Astrocyte (in vitro differentiated cells and primary cell): Measurements from ENCODE around the gene KRT28. TPM values are rescaled to one million over a fixed set of nuclear protein-coding genes. Genes with fewer than 3 reads are reported as not detected.
"Not testable (repeated sequence)": the region's sequence is repeated elsewhere in the genome, so short reads cannot be mapped to it uniquely, and the experiment has no call there.

Experiments
- DNase-seq: peaks from one replicate; pipeline ENCODE4 v3.0.0-alpha.2; 2010; ENCODE audit warnings: low read depth
- FAIRE-seq: peaks from 2 replicates; lab custom pipeline; 2011; peaks lifted over from hg19 to GRCh38; lab: Jason Lieb, UNC
- H2AFZ ChIP-seq: 2 replicates; pipeline ENCODE4 v1.6.0; 2012; ENCODE audit warnings: low read depth, low read length, inconsistent platforms
- H3K27ac ChIP-seq: 2 replicates; pipeline ENCODE4 v1.5.1; 2011; ENCODE audit warnings: low read depth, low read length, inconsistent platforms
- H3K27me3 ChIP-seq: 2 replicates; pipeline ENCODE4 v1.6.0; 2011; ENCODE audit warnings: low read length, inconsistent platforms; ENCODE audit not compliant: insufficient read depth
- H3K36me3 ChIP-seq: 2 replicates; pipeline ENCODE4 v1.5.1; 2011; ENCODE audit warnings: low read length, inconsistent platforms; ENCODE audit not compliant: insufficient read depth
- H3K4me1 ChIP-seq: 2 replicates; pipeline ENCODE4 v1.5.1; 2011; ENCODE audit warnings: low read length, inconsistent platforms; ENCODE audit not compliant: insufficient read depth
- H3K4me2 ChIP-seq: 2 replicates; pipeline ENCODE4 v1.6.0; 2012; ENCODE audit warnings: low read length, inconsistent platforms
- H3K4me3 ChIP-seq: 2 replicates; pipeline ENCODE4 v1.5.1; 2011; ENCODE audit warnings: low read depth, mild to moderate bottlenecking, low read length, inconsistent platforms; ENCODE audit not compliant: insufficient read depth
- H3K79me2 ChIP-seq: 2 replicates; pipeline ENCODE4 v1.6.0; 2012; ENCODE audit warnings: mild to moderate bottlenecking, low read length, inconsistent platforms; ENCODE audit not compliant: insufficient read depth
- H3K9ac ChIP-seq: 2 replicates; pipeline ENCODE4 v1.6.0; 2012; ENCODE audit warnings: mild to moderate bottlenecking, low read length, inconsistent platforms
- H3K9me3 ChIP-seq: 2 replicates; pipeline ENCODE4 v1.5.1; 2012; ENCODE audit warnings: low read depth, mild to moderate bottlenecking, low read length, inconsistent platforms; ENCODE audit not compliant: insufficient read depth
- H4K20me1 ChIP-seq: 2 replicates; pipeline ENCODE4 v1.6.0; 2012; ENCODE audit warnings: low read length, inconsistent platforms; ENCODE audit not compliant: insufficient read depth
- H3K27ac Mint-ChIP-seq: one replicate; pipeline ENCODE4 v1.8.0; 2021; ENCODE audit warnings: mild to moderate bottlenecking, mixed read lengths; ENCODE audit not compliant: unreplicated experiment
- H3K27me3 Mint-ChIP-seq: one replicate; pipeline ENCODE4 v1.8.0; 2021; ENCODE audit warnings: low read depth, mixed read lengths; ENCODE audit not compliant: unreplicated experiment
- H3K36me3 Mint-ChIP-seq: one replicate; pipeline ENCODE4 v1.8.0; 2021; ENCODE audit warnings: low read depth, mixed read lengths; ENCODE audit not compliant: unreplicated experiment
- H3K4me1 Mint-ChIP-seq: one replicate; pipeline ENCODE4 v1.8.0; 2021; ENCODE audit warnings: low read depth, mixed read lengths; ENCODE audit not compliant: unreplicated experiment
- H3K4me3 Mint-ChIP-seq: one replicate; pipeline ENCODE4 v1.8.0; 2021; ENCODE audit warnings: mild to moderate bottlenecking, moderate library complexity, mixed read lengths; ENCODE audit not compliant: unreplicated experiment
- H3K9me3 Mint-ChIP-seq: one replicate; pipeline ENCODE4 v1.8.0; 2021; ENCODE audit warnings: mild to moderate bottlenecking, mixed read lengths; ENCODE audit not compliant: unreplicated experiment
- CTCF ChIP-seq: IDR thresholded peaks from 2 replicates; pipeline ENCODE4 v1.5.1; 2011; ENCODE audit warnings: low read depth, mild to moderate bottlenecking, inconsistent platforms, low read length, moderate library complexity; ENCODE audit not compliant: insufficient read depth
- EZH2 ChIP-seq: IDR thresholded peaks from 2 replicates; pipeline ENCODE4 v1.6.1; 2012; ENCODE audit warnings: mild to moderate bottlenecking, low read length, inconsistent platforms; ENCODE audit not compliant: insufficient read depth
- total RNA-seq: library from RNA; stranded (reverse); gene quantifications from 2 replicates; pipeline ENCODE4 v1.2.1, GENCODE V29; 2021

Gene KRT28
- total RNA-seq, 1 donor from 2014 or later, result not detected

- Mint-ChIP-seq H3K9me3 (no peaks in the 10 kb centered on the region), H3K36me3 (peaks cover 5% of the 10 kb centered on the region), H3K4me3 (peak overlapping the region; percentile 92), H3K27ac (no peak overlapping the region), H3K27me3 (peaks cover 2% of the 10 kb centered on the region), H3K4me1 (peaks cover 13% of the 10 kb centered on the region)
- Histone ChIP-seq H4K20me1 (no peaks in the 10 kb centered on the region), H3K9me3 (no peaks in the 10 kb centered on the region), H3K4me2 (peak overlapping the region; percentile 10), H3K4me3 (no peak overlapping the region), H3K79me2 (peaks cover 24% of the 10 kb centered on the region), H3K9ac (no peak overlapping the region), H3K27me3 (no peaks in the 10 kb centered on the region), H2AFZ (no peak overlapping the region), H3K4me1 (peaks cover 7% of the 10 kb centered on the region), H3K27ac (no peak overlapping the region), H3K36me3 (peaks cover 13% of the 10 kb centered on the region)
- TF ChIP-seq CTCF, result no peak
- no peak for FAIRE-seq
- no peak for DNase-seq
These were observed 17.4 kb upstream of the KRT28 start for GRCh38 chr17:40817103-40817682.

GRCh38 chr17:40816569-40816968 is 16.8 kb upstream of the KRT28 start:
- H3K36me3 Mint-ChIP-seq, result peaks cover 5% of the 10 kb centered on the region
- H3K4me1 Mint-ChIP-seq, result peaks cover 13% of the 10 kb centered on the region
- FAIRE-seq (no peak), DNase-seq (no peak)
- H3K9me3 Mint-ChIP-seq, result no peaks in the 10 kb centered on the region
- H3K4me3 Mint-ChIP-seq, result peak overlapping the region; percentile 92
- Histone ChIP-seq H4K20me1 (no peaks in the 10 kb centered on the region), H3K79me2 (peaks cover 24% of the 10 kb centered on the region), H3K9me3 (no peaks in the 10 kb centered on the region), H3K27me3 (no peaks in the 10 kb centered on the region), H3K4me3 (no peak overlapping the region), H3K27ac (no peak overlapping the region), H3K4me2 (no peak overlapping the region), H3K9ac (no peak overlapping the region), H3K4me1 (peaks cover 7% of the 10 kb centered on the region), H3K36me3 (peaks cover 13% of the 10 kb centered on the region), H2AFZ (no peak overlapping the region)
- peaks cover 2% of the 10 kb centered on the region for H3K27me3 Mint-ChIP-seq
- H3K27ac Mint-ChIP-seq, result no peak overlapping the region
- TF ChIP-seq CTCF (no peak), EZH2 (no peak)

GRCh38 chr17:40815381-40815780 is 15.6 kb upstream of the KRT28 start:
- TF ChIP-seq CTCF (no peak), EZH2 (no peak)
- Mint-ChIP-seq H3K9me3 (no peaks in the 10 kb centered on the region), H3K4me3 (no peak overlapping the region), H3K36me3 (peaks cover 5% of the 10 kb centered on the region), H3K27me3 (peaks cover 4% of the 10 kb centered on the region), H3K4me1 (peaks cover 13% of the 10 kb centered on the region), H3K27ac (no peak overlapping the region)
- Histone ChIP-seq H3K4me1 (peaks cover 8% of the 10 kb centered on the region), H4K20me1 (no peaks in the 10 kb centered on the region), H3K4me3 (no peak overlapping the region), H3K4me2 (no peak overlapping the region), H3K9me3 (no peaks in the 10 kb centered on the region), H3K27ac (no peak overlapping the region), H3K9ac (no peak overlapping the region), H3K79me2 (peaks cover 21% of the 10 kb centered on the region), H2AFZ (no peak overlapping the region), H3K27me3 (no peaks in the 10 kb centered on the region), H3K36me3 (peaks cover 13% of the 10 kb centered on the region)
- DNase-seq (no peak), FAIRE-seq (no peak)

- not testable (repeated sequence) for H3K9me3 ChIP-seq, H4K20me1 ChIP-seq, H3K27ac ChIP-seq, H3K27me3 ChIP-seq, H3K9me3 Mint-ChIP-seq, FAIRE-seq, H3K4me3 Mint-ChIP-seq, H3K27ac Mint-ChIP-seq, H2AFZ ChIP-seq, H3K27me3 Mint-ChIP-seq, H3K4me3 ChIP-seq, H3K4me2 ChIP-seq, H3K9ac ChIP-seq, DNase-seq, H3K36me3 Mint-ChIP-seq
- Histone ChIP-seq H3K36me3 (peaks cover 13% of the 10 kb centered on the region), H3K79me2 (peaks cover 16% of the 10 kb centered on the region), H3K4me1 (peaks cover 12% of the 10 kb centered on the region)
- H3K4me1 Mint-ChIP-seq, result peaks cover 13% of the 10 kb centered on the region
These were observed 14.9 kb upstream of the KRT28 start for GRCh38 chr17:40814657-40815056.
